K562 (cell line): ENCODE results near the gene PSD2. TPM values are rescaled to one million over a fixed set of nuclear protein-coding genes. Genes with fewer than 3 reads are reported as not detected.

ENCODE experiments used
- PHB2 ChIP-seq: fragments of 450-650 bp; IDR thresholded peaks from 2 replicates; pipeline ENCODE4 v1.6.1; 2017; ENCODE audit warnings: low read depth
- RBM34 ChIP-seq: fragments of 200-400 bp; formaldehyde crosslinking; IDR thresholded peaks from 2 replicates; pipeline ENCODE4 v1.6.1; 2018; ENCODE audit warnings: low read length, borderline replicate concordance; ENCODE audit not compliant: insufficient read depth
- SPI1 ChIP-seq: IDR thresholded peaks from 2 replicates; pipeline ENCODE4 v1.6.1; 2011; ENCODE audit warnings: low read depth, low read length, control low read depth, borderline replicate concordance
- ZNF507 ChIP-seq: conservative IDR thresholded peaks from 2 replicates; pipeline ENCODE4 v1.6.1; 2017; ENCODE audit warnings: missing genetic modification characterization, missing compliant biosample characterization
- polyA plus RNA-seq, 8 experiments: library from polyadenylated mRNA; depleted of rRNA in 4 of 8; stranded (reverse) in 5 of 8; unstranded in 3 of 8; fragments of >200 nt; fragmentation: Nextera tagmentation in 2 of 8; fragmentation: Illumina TruSeq in 1 of 8; extraction: Ambion mirVana in 2 of 8; extraction: Trizol in 1 of 8; gene quantifications; 2 replicates each; pipeline versions ENCODE4 v1.2.1 to v1.2.3, GENCODE V29; 2011 to 2014; ENCODE audit warnings: inconsistent platforms in 1 of 8, missing spikeins in 1 of 8
- total RNA-seq, 7 experiments: library from RNA; depleted of rRNA in 6 of 7; stranded (reverse); fragments of >200 nt in 6 of 7; fragmentation: Illumina TruSeq in 2 of 7; extraction: Trizol in 2 of 7; gene quantifications; 2 replicates each; pipeline versions ENCODE4 v1.2.1 to v1.2.3, GENCODE V29; 2011 to 2021; ENCODE audit warnings: low replicate concordance in 1 of 7
- TF ChIP-seq, protein P1 (sequence below): sonication (generic); formaldehyde crosslinking; IDR thresholded peaks from 2 replicates; pipeline ENCODE4 v1.8.1; 2023; ENCODE audit warnings: mild to moderate bottlenecking, missing genetic modification reagents
- TF ChIP-seq, protein P2 (sequence below): fragments of 450-650 bp; IDR thresholded peaks from 2 replicates; pipeline ENCODE4 v1.6.1; 2016
- TF ChIP-seq, protein P3 (sequence below): sonication (generic); formaldehyde crosslinking; IDR thresholded peaks from 2 replicates; pipeline ENCODE4 v1.8.0; 2022; ENCODE audit warnings: missing genetic modification reagents, mild to moderate bottlenecking, borderline replicate concordance
- TF ChIP-seq, protein P4 (sequence below): fragments of 450-650 bp; formaldehyde crosslinking; IDR thresholded peaks from 2 replicates; pipeline ENCODE4 v1.4.0; 2020; ENCODE audit warnings: mild to moderate bottlenecking, moderate library complexity
- TF ChIP-seq, protein P5 (sequence below): fragments of 450-650 bp; IDR thresholded peaks from 2 replicates; pipeline ENCODE4 v1.6.1; 2016; ENCODE audit warnings: antibody characterized with exemption

PSD2 gene
- total and polyA plus RNA-seq, 9 of the 15 experiments (the other 6 are each of a cell fraction or from before 2014, with no cell fraction given): 0.01 to 0.09 (median 0.04) TPM; not detected in 4

DNA sequence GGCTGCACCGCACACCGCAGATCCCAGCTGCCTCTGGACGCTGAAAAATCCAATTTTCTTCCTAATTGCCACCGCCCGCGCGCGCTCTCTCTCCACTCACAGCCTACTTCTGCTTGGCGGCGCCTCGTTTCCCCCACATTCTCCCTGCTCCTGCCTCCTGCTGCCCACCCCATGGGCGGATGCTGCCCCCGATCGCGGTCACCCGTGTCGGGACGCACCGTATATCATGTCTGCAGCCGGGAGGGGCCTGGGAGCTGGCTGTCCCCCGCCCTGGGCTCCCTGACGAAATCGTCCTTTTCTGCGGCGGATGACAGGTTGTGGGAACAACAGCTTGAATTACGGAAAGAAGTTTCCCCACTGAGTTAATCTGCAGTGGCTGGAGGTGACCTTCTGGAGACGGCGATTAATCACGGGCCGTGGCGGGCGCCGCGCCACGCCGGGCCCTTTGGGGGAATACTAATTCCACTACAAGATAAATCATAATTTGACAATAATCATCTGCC, 36.3 kb upstream of the PSD2 start (continued):
- TF ChIP-seq, protein P1, sequence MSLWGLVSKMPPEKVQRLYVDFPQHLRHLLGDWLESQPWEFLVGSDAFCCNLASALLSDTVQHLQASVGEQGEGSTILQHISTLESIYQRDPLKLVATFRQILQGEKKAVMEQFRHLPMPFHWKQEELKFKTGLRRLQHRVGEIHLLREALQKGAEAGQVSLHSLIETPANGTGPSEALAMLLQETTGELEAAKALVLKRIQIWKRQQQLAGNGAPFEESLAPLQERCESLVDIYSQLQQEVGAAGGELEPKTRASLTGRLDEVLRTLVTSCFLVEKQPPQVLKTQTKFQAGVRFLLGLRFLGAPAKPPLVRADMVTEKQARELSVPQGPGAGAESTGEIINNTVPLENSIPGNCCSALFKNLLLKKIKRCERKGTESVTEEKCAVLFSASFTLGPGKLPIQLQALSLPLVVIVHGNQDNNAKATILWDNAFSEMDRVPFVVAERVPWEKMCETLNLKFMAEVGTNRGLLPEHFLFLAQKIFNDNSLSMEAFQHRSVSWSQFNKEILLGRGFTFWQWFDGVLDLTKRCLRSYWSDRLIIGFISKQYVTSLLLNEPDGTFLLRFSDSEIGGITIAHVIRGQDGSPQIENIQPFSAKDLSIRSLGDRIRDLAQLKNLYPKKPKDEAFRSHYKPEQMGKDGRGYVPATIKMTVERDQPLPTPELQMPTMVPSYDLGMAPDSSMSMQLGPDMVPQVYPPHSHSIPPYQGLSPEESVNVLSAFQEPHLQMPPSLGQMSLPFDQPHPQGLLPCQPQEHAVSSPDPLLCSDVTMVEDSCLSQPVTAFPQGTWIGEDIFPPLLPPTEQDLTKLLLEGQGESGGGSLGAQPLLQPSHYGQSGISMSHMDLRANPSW (CRISPR knock-in tag): no peak
- TF ChIP-seq, protein P2, sequence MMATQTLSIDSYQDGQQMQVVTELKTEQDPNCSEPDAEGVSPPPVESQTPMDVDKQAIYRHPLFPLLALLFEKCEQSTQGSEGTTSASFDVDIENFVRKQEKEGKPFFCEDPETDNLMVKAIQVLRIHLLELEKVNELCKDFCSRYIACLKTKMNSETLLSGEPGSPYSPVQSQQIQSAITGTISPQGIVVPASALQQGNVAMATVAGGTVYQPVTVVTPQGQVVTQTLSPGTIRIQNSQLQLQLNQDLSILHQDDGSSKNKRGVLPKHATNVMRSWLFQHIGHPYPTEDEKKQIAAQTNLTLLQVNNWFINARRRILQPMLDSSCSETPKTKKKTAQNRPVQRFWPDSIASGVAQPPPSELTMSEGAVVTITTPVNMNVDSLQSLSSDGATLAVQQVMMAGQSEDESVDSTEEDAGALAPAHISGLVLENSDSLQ: 0 out of 2 replicates have a peak, but pooled peaks have one; percentile 18
- TF ChIP-seq ZNF507 (tag) (no peak), RBM34 (no peak), PHB2 (no peak), SPI1 (no peak)
- TF ChIP-seq, protein P3, sequence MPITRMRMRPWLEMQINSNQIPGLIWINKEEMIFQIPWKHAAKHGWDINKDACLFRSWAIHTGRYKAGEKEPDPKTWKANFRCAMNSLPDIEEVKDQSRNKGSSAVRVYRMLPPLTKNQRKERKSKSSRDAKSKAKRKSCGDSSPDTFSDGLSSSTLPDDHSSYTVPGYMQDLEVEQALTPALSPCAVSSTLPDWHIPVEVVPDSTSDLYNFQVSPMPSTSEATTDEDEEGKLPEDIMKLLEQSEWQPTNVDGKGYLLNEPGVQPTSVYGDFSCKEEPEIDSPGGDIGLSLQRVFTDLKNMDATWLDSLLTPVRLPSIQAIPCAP (CRISPR knock-in tag): no peak
- TF ChIP-seq, protein P4, sequence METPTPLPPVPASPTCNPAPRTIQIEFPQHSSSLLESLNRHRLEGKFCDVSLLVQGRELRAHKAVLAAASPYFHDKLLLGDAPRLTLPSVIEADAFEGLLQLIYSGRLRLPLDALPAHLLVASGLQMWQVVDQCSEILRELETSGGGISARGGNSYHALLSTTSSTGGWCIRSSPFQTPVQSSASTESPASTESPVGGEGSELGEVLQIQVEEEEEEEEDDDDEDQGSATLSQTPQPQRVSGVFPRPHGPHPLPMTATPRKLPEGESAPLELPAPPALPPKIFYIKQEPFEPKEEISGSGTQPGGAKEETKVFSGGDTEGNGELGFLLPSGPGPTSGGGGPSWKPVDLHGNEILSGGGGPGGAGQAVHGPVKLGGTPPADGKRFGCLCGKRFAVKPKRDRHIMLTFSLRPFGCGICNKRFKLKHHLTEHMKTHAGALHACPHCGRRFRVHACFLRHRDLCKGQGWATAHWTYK: no peak
- TF ChIP-seq, protein P5, sequence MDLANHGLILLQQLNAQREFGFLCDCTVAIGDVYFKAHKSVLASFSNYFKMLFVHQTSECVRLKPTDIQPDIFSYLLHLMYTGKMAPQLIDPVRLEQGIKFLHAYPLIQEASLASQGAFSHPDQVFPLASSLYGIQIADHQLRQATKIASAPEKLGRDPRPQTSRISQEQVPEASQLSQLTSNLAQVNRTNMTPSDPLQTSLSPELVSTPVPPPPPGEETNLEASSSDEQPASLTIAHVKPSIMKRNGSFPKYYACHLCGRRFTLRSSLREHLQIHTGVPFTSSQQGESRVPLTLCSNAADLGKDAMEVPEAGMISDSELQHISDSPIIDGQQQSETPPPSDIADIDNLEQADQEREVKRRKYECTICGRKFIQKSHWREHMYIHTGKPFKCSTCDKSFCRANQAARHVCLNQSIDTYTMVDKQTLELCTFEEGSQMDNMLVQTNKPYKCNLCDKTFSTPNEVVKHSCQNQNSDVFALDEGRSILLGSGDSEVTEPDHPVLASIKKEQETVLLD: no peak
